Raji (cell line): ENCODE measurements around the gene P2RY13.

Experiments used
- POLR2A ChIP-seq: IDR thresholded peaks from 2 replicates; pipeline ENCODE4 v1.6.1; 2011; ENCODE audit warnings: low read depth, low read length, control low read depth; ENCODE audit not compliant: insufficient read depth

Gene P2RY13

GRCh38 chr3:151309566-151309965 lies 19.8 kb downstream of the P2RY13 start:
- no peak for TF ChIP-seq POLR2A

- no peak for TF ChIP-seq POLR2A
These were observed 21.5 kb downstream of the P2RY13 start for GRCh38 chr3:151307583-151308488.

GRCh38 chr3:151307131-151307530 lies 22.2 kb downstream of the P2RY13 start:
- TF ChIP-seq POLR2A: no peak

- TF ChIP-seq POLR2A: no peak
These were observed 23.1 kb downstream of the P2RY13 start for GRCh38 chr3:151306168-151306810.

GRCh38 chr3:151305775-151306151 lies 23.6 kb downstream of the P2RY13 start:
- no peak for TF ChIP-seq POLR2A

GRCh38 chr3:151305060-151305774 lies 24.1 kb downstream of the P2RY13 start:
- no peak for TF ChIP-seq POLR2A

- TF ChIP-seq POLR2A: no peak
These were observed 25.6 kb downstream of the P2RY13 start for GRCh38 chr3:151303751-151304150.

- no peak for TF ChIP-seq POLR2A
These were observed 27.6 kb downstream of the P2RY13 start for GRCh38 chr3:151301787-151302186.

GRCh38 chr3:151300539-151300938 lies 28.8 kb downstream of the P2RY13 start:
- no peak for TF ChIP-seq POLR2A

- TF ChIP-seq POLR2A: no peak
These were observed 30.3 kb downstream of the P2RY13 start for GRCh38 chr3:151299006-151299405.

- no peak for TF ChIP-seq POLR2A
These were observed 31.9 kb downstream of the P2RY13 start for GRCh38 chr3:151297429-151297828.

GRCh38 chr3:151296226-151296625 lies 33.1 kb downstream of the P2RY13 start:
- no peak for TF ChIP-seq POLR2A

GRCh38 chr3:151293127-151293526 lies 36.2 kb downstream of the P2RY13 start:
- TF ChIP-seq POLR2A: no peak

GRCh38 chr3:151290673-151291072 lies 38.7 kb downstream of the P2RY13 start:
- TF ChIP-seq POLR2A: no peak

- TF ChIP-seq POLR2A: no peak
These were observed 39.9 kb downstream of the P2RY13 start for GRCh38 chr3:151289445-151289844.

- TF ChIP-seq POLR2A: no peak
These were observed 43.4 kb downstream of the P2RY13 start for GRCh38 chr3:151285940-151286339.

- no peak for TF ChIP-seq POLR2A
These were observed 45.4 kb downstream of the P2RY13 start for GRCh38 chr3:151283907-151284461.
